ENCODE data around the gene SLBP.

GRCh38 chr4:1758306-1759121, 46.4 kb upstream of the SLBP start:
- TF ChIP-seq CTCF (conservative IDR thresholded peaks at IDR 0.05; ENCODE audit: low read depth, low read length) (no peak), EZH2 (IDR thresholded peaks at IDR 0.05; ENCODE audit: low read length, unreplicated experiment) (no peak), EZH2phosphoT487 (IDR thresholded peaks at IDR 0.05; ENCODE audit: borderline replicate concordance, low read length) (no peak)
